Midbrain (tissue), 1 donor: ENCODE measurements around the gene WSCD2.
"Not testable (repeated sequence)": the region's sequence is repeated elsewhere in the genome, so short reads cannot be mapped to it uniquely, and the experiment has no call there.

Experiments used
- DNase-seq: peaks from one replicate; lab custom pipeline; 2025; lab: John Stamatoyannopoulos, UW

WSCD2 gene

DNA sequence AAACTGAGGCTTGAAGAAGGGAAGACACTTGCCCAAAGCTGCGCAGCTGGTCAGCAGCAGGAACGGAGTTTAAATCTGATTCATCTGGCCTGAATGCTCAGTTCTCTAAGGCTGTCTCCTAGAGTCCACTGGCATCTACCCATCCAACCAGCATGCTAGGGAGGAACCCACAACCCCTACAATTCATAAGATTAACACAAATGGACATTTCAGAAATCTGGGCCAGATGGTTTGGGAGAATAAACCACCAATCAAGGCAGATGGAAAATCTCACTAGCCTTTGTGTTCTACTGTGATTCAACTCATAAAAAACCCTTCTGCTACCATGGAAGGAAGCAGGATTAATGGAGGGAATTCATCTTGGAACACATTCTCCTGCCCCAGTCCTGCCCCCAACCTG is 67.8 kb downstream of the WSCD2 start:
- DNase-seq = no peak

DNA sequence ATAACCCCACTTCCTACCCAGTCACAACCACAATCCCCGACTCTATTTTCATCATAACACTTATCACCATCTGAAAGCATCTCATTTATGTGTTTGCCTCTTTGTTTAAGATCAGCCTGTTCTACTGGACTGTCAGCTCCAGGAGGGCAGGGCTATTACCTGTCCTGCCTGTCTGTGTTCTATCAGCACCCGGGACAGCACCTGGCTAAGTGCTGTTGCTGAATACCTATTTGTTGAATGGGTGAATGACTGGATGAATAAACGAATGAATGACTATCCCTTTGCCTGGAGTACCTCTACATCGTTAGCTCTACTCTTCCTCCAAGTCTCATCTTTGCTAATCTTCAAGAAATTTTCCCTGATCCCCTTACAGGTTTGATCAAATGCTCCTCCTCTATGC is 69.0 kb downstream of the WSCD2 start:
- DNase-seq = no peak

DNA sequence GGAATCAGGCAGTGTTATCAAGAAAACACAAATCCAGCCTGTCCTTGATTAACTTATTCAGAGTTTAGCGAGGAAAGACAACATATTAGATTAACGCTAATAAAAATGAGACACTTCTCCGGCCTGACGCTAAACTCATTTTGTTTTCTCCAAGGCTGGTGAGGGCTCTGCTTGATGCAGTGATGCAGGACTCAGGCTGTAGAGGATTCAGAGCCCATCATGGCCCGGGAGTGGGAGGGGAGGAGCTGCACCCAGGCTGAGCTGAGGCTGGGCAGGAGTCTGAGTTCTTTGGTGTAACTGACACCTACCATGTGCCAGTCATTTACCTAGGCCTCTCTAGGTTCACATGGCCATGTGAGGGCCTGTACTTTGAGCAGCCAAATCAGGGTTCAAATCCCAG is 70.0 kb downstream of the WSCD2 start:
- DNase-seq = no peak

DNA sequence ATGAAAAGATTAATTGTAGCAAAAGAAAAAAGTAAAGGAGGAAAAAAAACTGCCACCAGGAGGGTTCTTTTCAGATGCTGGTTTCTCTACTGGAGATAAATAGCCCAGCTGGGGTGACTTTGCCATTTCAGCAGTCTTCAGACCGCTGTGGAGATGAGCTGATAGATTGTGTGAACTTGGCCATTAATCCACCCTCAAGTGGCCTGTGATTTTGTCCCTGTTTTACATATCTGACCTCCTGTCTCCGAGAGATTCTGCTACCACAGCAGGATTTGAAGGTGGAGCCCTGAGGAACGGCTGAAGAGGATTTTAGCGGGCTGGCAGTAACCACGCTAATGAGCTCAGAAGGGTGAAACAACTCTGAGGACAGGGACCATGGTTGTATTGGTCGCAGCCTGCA is 72.7 kb downstream of the WSCD2 start:
- no peak for DNase-seq

DNA sequence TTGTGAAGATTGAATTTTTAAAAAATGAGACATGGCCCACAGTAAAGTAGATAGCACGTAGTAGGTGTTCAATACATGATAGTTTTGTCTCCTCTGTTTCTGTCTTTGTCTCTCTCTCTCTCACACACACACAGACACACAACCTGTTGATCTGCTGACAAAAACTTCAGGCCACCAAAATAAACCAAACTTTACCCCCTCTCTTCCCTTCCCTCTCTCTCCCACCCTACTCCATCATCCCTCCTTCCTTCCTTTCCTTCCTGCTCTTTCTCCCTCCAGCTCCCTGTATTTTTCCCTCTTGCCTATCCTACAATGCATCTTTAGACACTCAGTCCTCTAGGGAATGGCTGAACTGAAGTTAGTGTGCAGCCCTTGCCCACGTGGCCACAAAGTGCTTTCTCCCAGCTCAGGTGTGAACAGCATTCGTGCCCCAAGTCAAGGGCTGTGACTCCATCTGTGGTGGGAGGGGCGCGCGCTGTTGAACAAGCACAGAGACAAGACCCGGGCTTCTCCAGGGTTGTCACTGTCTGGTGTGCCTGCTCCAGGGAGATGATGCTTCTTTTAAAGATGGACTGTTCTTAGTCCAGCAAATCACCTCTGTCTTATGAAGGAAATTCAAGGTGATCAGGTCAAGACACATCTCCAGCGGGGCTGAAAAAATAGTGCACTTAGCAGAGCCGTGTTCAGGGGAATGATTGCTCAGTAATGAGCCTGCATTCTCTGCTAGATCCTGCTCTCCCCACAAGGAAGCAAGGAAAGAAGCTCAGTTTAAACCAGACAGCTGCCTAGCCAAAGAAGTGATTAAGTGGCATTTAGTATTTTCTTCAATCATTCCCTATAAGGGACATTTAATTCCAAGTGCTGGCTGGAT is 75.3 kb downstream of the WSCD2 start:
- DNase-seq = no peak

DNA sequence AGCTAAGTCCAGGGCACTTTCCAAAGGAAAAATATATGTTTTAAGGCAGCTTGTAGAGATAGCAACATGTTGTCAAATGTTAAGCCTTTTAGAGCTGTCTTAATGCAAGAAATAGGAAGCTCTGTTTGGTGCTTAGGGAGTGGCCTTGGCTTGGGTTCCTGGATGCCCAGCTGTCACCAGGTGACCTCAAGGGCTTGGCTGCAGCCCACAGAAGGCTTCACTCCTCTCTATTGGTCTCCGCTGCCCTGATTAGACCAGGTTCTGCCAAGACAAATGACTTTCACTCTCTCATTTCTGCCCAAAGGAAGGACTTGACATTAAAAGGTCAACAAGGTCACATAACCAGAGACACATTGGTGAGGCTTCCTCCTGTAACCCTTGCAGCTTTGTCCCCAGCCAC is 76.8 kb downstream of the WSCD2 start:
- DNase-seq = no peak

DNA sequence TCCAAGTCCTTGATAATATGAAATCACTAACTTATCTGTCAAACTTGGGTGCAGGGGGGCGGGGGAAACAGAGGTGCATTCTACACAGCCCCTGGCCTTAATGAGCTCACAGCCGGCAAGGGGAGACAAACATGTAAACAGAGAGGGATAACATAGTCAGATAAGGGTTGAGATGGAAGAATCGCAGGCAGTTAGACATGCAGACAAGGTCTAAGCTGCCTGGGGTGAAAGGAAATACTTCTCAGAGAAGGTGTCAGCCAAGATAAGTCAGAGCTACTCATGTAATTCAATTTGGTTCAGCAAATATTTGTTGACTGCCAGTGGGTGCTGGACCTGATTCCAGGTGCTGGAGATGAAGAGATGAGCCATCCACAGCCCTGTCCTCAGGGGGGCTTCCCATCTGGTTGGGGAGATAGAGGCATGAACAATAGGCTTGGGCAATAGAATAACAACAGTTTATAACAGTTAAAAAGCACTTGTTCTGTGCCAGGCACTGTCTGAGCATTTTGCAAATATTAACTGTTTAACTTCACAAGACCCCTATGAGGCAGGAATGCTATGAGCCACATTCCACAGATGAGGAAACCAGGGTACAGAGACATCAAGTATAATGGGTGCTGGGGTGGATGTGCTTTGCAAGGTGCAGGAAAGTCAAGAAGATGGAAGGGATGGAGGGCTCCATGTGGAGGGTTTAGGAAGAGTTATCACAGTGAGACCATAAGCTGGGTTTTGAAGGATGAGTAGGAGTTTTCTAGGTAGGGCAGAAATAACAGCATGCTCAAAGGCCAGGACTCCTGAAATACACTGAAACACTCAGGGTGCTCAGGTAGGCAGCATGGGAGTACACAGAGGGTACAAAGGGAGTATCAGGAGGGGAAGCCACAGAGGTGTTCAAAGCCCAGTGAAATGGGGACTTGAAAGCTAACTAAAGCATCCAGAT is 79.0 kb downstream of the WSCD2 start:
- DNase-seq = no peak

DNA sequence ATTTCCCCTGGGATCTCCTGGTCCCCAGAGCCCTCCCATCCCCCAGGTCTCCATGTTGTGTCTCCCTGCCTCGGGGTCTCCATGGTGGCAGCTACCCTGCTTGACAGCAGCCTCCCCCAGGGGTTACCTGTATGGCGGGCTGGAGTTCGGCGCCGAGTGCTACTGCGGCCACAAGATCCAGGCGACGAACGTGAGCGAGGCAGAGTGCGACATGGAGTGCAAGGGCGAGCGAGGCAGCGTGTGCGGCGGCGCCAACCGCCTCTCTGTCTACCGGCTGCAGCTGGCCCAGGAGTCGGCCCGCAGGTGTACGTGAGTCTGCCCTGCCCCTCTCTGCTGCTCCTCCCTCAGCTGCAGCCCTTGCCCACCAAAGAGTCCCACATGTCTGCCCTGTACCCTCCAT is 80.9 kb downstream of the WSCD2 start:
- DNase-seq = no peak

DNA sequence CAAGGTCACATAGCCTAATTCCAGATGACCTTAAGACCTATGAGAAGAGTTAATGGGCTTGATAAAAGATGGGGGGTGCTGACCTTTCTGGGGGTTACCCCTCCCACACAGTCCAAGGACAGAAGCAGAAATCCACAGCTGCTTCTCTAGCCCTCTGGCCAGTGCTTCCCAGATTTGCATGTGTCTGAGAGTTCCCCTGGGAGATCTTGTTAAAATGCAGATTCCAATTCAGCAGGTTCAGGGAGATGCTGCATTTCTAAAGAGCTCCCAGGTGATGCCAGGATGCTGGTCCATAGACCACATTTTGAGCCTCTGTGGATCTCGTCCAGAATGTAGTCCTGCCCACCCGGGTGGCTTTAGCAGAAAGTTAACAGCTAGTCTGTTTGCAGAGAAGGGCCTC is 82.1 kb downstream of the WSCD2 start:
- no peak for DNase-seq

DNA sequence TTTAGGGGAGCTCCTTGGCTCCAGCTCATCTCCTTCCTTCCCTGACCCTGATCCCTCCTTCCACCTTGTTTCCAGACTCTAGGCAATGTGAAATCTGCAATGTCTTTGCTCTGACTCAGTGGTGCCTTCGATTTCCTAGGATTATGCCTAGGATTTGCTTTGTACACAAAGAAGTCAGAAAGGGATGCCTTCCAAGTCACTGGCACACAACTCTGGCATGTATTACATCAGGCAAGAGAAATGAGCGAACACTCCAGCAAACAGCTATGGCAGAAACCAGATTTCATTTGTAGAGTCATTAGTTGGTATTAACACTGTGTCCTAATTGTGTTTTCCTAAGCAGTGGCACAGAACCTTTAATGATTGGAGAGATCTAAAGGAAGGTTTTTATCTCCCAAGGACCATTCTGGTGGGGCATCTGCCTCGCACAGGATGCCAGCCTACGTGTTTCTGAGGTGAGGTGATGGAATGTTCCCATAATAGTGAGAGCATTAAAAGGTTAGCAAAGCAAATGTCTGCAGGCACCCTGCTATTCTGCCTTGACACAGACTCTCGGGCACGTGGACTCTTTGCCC is 84.9 kb downstream of the WSCD2 start:
- no peak for DNase-seq

DNA sequence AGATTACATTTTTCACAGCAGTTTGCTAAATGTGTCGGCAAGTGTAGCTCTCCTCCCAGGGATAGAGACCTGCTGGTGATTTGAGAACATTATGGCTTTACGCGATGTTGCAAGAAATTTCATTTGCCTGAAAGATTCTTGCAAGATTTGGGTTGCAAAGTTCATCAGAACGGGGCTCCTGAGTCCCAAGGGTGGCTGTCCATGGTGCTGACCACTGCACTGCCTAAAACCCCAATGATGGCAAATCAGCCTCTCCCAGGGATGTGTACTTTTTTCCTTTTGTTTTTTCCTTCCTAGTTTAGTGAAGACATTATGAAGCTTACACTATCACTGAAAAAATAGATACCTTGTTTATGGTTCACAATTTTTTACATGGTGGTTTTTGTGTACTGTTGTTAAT is 85.4 kb downstream of the WSCD2 start:
- no peak for DNase-seq

DNA sequence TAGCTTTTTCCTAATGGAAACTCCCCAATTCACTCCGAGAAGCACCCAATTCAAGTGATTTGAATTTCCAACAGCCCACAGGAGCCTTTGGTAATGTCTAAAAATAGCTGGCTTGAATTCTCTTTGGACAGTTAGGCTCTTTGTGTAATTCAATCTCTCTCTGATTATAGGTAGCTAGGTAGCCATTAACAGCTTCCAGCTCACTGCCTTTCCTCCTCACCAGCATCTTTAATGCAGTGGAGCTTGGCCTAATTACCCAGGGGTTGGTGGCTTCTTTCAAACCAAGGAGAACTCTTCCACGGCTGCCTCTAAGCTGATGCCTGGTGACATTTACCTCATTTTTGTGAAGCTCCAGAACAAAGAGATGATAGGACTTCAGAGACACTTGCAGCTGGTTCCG is 86.4 kb downstream of the WSCD2 start:
- no peak for DNase-seq

DNA sequence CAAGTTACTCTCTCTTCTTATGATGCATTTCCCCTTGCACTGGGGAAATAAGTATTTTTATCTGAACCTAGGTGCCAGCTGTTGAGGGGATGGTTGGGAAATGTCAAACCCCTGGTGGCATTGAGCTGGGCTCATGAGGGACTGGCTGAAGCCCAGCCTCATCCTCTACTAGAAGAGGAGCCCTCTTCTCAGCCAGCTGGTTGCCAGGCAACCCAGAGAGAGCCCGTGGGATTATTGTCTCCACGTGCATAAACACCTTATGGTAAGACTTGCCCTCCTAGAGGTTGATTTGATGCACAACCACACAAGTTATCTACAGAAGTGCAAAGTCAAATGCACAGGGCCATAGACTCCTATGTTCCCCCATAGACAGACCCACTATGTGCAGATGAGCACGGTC is 89.8 kb downstream of the WSCD2 start:
- DNase-seq = no peak

DNA sequence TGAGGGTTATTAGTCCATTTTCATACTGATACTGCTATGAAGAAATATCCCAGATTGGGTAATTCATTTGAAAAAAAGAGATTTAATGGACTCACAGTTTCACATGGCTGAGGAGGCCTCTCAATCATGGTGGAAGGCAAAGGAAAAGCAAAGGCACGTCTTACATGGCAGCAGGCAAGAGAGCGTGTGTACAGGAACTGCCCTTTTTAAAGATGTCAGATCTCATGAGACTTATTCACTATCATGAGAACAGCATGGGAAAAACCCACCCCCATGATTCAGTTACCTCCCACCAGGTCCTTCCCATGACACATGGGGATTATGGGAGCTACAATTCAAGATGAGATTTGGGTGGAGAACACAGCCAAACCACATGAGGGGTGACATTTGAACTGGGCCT is 96.0 kb downstream of the WSCD2 start:
- DNase-seq = not testable (repeated sequence)

DNA sequence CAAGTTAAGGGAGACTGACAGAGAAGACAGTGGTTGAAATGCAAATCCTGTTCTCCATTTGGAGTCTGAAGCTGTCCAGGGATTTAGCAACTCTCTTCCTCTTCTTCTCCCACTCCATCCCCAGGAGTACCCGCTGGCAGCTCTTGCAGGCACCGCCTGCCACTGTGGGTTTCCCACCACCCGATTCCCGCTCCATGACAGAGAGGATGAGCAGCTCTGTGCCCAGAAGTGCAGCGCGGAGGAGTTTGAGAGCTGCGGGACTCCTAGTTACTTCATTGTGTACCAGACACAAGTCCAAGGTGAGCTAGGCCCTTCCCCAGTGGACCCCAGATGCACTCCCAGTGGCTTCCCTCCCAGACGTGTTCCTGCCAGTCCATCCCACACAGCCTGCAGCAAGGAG is 97.8 kb downstream of the WSCD2 start:
- no peak for DNase-seq

DNA sequence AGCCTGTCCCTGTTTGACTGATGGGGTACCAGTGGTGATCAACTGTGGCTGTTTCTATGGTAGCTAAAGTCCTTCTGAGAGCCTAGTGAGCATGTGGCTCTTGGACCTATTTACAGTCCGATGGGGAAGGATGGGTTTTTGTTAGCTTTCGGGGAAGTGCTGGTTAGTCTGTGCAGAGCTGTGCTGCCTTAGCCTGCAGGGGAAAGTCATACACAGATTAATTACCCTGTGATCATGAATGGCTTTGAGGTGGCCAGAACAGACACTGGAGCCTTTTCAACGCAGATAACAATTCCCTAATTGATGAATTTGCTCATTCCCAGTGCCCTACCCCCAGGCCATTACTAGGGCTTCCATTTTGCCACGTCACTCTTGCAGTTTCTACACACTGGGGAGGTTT is 99.7 kb downstream of the WSCD2 start:
- DNase-seq = no peak

DNA sequence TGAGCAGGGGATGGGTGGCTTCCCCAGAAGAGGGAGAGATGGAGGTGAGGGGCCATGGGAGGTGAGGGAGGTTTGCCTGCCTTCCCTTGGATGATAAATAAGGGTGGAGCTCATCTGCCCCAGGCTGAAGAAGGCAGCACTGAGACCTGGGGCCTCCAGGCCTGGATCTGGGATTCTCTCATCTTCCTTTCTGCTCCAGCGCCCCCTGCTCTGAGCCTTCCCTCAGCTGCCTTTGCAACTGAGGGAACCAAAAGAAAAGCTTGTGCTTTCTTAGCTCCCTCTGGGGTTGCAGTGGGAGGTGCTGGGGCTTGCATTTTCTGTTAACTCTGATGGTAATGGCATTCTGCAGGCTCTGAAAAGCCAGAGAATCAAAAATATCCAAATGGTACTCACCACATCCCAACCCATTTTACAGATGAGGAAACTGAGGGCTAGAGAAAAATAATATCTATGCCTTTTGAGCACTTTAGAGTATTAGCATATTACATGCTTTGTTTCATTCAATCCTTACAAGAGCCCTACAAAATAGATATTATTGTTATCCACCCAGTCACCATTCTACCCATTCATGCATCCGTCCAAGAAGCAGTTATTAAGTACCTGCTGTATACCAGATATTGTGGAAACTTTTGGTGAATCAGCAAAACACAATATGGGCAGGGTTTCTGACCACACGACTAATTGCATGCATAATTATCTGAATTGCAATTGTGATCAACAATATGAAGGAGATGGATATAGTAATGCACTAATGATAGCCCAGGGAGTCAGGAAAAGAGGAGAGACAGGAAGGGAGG is 102.2 kb downstream of the WSCD2 start:
- no peak for DNase-seq

DNA sequence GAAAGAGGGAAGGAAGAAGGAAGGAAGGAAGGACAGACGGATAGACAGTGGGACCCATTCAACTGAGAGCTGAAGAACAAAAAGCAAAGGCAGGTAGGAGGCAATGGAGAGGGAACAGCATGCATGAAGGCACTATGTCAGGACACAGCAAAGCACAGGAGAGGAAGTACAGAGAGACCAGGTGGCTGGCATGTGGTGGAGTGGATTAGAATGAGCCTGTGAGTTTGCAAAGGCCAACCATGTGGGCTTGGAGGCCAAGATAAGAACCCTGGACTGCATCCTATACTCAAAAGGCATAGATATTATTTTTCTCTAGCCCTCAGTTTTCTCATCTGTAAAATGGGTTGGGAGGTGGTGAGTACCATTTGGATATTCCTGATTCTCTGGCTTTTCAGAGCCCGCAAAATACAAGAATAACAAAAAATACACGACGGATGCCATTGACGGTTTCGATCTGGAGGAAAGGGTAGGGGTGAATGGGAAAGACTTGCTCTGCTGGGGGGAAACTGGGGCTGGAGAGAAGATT is 102.9 kb downstream of the WSCD2 start:
- DNase-seq = no peak

DNA sequence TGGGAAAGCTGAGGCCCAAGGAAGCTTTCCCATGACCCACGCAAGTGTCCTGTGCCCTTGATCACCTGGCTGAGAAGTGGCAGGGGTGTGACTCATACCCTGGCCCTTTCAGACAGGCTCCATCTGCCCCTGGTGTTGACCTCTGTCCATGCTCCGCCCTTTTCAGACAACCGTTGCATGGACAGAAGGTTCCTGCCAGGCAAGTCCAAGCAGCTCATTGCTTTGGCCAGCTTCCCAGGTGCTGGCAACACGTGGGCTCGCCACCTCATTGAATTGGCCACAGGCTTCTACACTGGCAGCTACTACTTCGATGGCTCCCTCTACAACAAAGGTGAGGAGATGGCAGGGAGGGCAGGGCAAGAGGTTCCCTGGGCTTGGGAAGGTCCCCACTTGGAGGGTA is 103.5 kb downstream of the WSCD2 start:
- no peak for DNase-seq

DNA sequence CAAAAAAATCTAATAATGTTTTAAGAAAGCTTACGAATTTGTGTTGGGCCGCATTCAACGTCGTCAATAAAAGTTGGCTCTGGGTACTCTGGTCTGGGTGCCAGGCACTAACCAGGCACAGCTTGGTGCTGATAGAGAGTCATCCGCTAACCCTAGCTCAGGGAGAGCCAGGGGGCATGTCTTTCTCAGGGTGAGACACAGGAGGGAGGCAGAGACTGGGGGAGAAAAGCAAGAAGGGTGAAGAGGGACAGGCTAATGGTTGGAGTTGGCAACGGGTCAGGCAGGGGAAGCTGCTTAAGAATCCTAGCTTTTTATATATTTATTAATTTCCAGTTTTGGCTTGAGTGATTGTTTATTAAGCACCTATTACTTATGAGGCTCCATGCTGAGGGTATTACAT is 105.1 kb downstream of the WSCD2 start:
- no peak for DNase-seq

DNA sequence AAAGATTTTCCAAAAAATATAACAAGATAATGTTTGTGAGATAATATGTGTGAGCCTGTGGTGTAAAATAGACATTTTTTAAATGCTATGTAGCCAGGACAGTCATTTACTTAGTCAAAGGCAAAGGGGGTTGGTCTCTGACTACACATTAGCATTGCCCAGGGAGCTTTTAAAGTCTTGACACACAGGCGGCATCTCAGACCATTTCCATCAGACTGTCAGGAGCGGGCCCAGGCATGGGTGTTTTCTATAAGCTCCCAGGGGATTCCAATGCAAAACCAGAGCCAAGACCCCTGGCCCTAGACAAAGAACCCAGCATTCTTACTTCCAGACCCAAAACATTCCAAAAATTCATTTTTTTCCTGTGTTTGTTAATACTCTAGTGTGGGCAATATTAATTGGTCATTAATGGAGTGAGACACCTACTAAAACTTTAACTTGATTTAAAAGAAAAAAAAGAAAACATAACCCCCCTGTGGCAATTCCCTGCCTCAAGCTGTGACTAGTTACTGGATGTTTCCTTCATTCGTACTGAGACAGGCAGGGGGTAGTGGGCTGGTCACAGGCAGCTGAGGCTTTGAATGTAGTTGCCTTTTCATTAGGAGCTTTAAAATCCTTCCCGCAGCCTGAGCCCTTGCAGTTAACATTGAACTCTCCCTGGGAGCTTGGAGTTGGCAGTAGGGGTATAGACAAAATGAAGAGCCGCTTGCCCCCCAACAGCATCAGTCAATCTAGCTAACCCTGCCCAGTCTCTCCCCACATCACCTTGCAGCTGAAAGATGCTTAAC is 106.3 kb downstream of the WSCD2 start:
- no peak for DNase-seq
